ENCODE measurements around the gene MGMT. TPM values are rescaled to one million over a fixed set of nuclear protein-coding genes. Genes with fewer than 3 reads are reported as not detected.

MGMT gene
- total RNA-seq, 2 experiments from 2014 or later: 9.0 to 9.6 TPM

DNA sequence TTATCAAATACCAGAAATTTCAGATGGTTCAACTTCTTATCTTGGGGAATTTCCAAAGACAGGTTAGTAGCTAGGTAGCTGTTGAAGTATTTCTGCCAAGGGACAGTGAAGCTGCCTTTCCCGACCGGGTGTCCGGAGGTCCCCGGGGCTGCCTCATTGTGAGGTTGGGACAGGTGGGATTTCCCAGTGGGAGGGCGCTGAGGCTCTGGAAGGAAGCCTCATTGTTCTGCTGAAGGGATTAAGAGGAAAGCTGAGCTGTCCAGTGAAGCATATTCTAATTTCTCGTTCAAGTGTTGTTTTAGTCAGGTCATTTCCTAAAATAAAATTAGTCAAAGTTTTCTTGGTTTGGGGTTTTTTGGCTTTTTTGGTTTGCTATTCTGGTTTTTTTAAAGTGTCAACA lies 244.2 kb downstream of the MGMT start:
- H3K4me1 ChIP-seq (ENCODE audit: insufficient read depth, low read length): no peaks in the 10 kb centered on the region
- intact Hi-C loops (cut with DNase I, micrococcal nuclease): no loop called here
- Mint-ChIP-seq H3K9me3 (no peaks in the 10 kb centered on the region), H3K27ac (no peak overlapping the region), H3K4me1 (ENCODE audit: low read depth) (no peaks in the 10 kb centered on the region), H3K36me3 (ENCODE audit: low read depth) (peaks cover 73% of the 10 kb centered on the region), H3K27me3 (no peaks in the 10 kb centered on the region), H3K4me3 (no peak overlapping the region)
- ATAC-seq (ENCODE audit: poor library complexity) (no peak), DNase-seq (no peak)
- H3K4me3 ChIP-seq (ENCODE audit: low read length): no peak overlapping the region
- peaks cover 10% of the 10 kb centered on the region for H3K36me3 ChIP-seq (ENCODE audit: insufficient read depth, low read length)
- POLR2A ChIA-PET: no interaction called here
- H3K9me3 ChIP-seq (ENCODE audit: control insufficient read depth in 1 of 2, insufficient read depth in 1 of 2, low read length in 2 of 2): peaks cover 0 to 17% of the 10 kb centered on the region in 2 experiments
- CTCF ChIA-PET: interaction anchor here (0.5 kb wide), 1 partner anchor 310 kb away, joined by 3 read pairs; no protein-coding TSS in a partner anchor
- no peaks in the 10 kb centered on the region for H3K27me3 ChIP-seq (ENCODE audit: control insufficient read depth in 1 of 2, insufficient read depth in 2 of 2, low read length in 2 of 2)
- TF ChIP-seq, protein P1, sequence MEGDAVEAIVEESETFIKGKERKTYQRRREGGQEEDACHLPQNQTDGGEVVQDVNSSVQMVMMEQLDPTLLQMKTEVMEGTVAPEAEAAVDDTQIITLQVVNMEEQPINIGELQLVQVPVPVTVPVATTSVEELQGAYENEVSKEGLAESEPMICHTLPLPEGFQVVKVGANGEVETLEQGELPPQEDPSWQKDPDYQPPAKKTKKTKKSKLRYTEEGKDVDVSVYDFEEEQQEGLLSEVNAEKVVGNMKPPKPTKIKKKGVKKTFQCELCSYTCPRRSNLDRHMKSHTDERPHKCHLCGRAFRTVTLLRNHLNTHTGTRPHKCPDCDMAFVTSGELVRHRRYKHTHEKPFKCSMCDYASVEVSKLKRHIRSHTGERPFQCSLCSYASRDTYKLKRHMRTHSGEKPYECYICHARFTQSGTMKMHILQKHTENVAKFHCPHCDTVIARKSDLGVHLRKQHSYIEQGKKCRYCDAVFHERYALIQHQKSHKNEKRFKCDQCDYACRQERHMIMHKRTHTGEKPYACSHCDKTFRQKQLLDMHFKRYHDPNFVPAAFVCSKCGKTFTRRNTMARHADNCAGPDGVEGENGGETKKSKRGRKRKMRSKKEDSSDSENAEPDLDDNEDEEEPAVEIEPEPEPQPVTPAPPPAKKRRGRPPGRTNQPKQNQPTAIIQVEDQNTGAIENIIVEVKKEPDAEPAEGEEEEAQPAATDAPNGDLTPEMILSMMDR (IDR thresholded peaks at IDR 0.05): no peak
- no peak overlapping the region for H3K27ac ChIP-seq (ENCODE audit: low read depth in 1 of 2, low read length in 2 of 2)

DNA sequence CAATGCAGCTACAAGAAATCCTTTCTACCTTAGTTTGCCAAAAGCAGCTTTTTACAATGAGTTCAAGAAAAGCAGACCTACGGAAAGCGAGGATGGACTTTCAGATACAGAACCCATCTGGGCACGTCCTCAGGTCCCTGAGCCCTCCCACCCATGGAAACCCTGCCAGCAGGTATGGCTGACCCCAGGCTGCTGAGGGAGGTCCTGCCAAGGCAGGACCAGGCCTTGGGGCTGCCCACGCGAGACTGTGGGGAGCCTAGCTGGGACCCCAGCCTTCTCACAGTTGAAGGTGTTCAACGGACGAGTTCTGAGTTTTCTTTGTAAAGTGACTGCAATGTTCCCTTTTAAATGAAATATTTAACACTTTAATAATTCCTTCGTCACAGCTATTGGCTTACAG lies 245.0 kb downstream of the MGMT start:
- no peak for ATAC-seq (ENCODE audit: poor library complexity)
- H3K27me3 ChIP-seq (ENCODE audit: control insufficient read depth in 1 of 2, insufficient read depth in 2 of 2, low read length in 2 of 2): no peaks in the 10 kb centered on the region
- Mint-ChIP-seq H3K36me3 (ENCODE audit: low read depth) (peaks cover 73% of the 10 kb centered on the region), H3K4me3 (no peak overlapping the region), H3K27ac (no peak overlapping the region), H3K27me3 (no peaks in the 10 kb centered on the region), H3K4me1 (ENCODE audit: low read depth) (no peaks in the 10 kb centered on the region), H3K9me3 (no peaks in the 10 kb centered on the region)
- POLR2A ChIA-PET: interaction anchor here (0.9 kb wide), 1 partner anchor 105 kb away, joined by 3 read pairs; no protein-coding TSS in a partner anchor
- H3K36me3 ChIP-seq (ENCODE audit: insufficient read depth, low read length): peaks cover 10% of the 10 kb centered on the region
- H3K4me3 ChIP-seq (ENCODE audit: low read length): no peak overlapping the region
- CTCF ChIA-PET: no interaction called here
- no peak for DNase-seq
- no peak overlapping the region for H3K27ac ChIP-seq (ENCODE audit: low read depth in 1 of 2, low read length in 2 of 2)
- intact Hi-C loops (cut with DNase I, micrococcal nuclease): no loop called here
- H3K4me1 ChIP-seq (ENCODE audit: insufficient read depth, low read length): no peaks in the 10 kb centered on the region
- H3K9me3 ChIP-seq (ENCODE audit: control insufficient read depth in 1 of 2, insufficient read depth in 1 of 2, low read length in 2 of 2): peaks cover 0 to 10% of the 10 kb centered on the region in 2 experiments
- TF ChIP-seq, protein P1 (IDR thresholded peaks at IDR 0.05): no peak

DNA sequence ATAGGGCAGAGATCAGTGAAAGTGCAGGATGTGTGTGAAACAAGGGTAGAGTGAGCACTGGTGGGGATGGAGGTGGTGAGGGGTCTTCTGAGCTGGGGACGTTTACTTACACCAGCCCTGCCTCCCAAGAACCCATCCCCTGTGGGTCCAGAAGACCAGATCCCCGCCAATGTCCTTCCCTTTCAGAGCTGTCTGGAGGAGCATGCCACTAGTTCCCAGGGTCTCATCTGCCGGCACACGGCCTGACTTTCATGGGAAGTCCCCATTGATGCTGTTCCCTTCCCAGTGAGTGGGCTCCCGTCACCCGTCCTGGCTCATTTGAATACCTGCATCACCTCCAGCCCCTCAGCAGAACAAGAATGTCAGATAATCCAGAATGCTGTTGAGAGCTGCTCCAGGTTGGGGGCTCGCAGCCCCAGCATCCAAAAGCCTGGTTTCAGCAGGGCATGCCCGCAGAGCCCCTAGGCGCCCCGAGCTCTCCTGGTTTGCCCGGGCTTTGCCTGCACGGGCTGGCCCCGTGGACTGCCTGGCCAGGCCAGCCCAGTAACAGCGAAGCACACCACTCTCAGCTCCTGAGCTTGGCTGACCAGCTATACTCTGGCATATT lies 246.7 kb downstream of the MGMT start:
- TF ChIP-seq, protein P1 (IDR thresholded peaks at IDR 0.05): no peak
- Mint-ChIP-seq H3K4me3 (no peak overlapping the region), H3K4me1 (ENCODE audit: low read depth) (no peaks in the 10 kb centered on the region), H3K9me3 (no peaks in the 10 kb centered on the region), H3K27me3 (no peaks in the 10 kb centered on the region), H3K27ac (no peak overlapping the region), H3K36me3 (ENCODE audit: low read depth) (peaks cover 73% of the 10 kb centered on the region)
- ChIA-PET POLR2A (no interaction called here), CTCF (no interaction called here)
- ATAC-seq (ENCODE audit: poor library complexity) (no peak), DNase-seq (no peak)
- Histone ChIP-seq H3K27me3 (ENCODE audit: control insufficient read depth in 1 of 2, insufficient read depth in 2 of 2, low read length in 2 of 2) (no peaks in the 10 kb centered on the region), H3K36me3 (ENCODE audit: insufficient read depth, low read length) (peaks cover 7% of the 10 kb centered on the region), H3K4me1 (ENCODE audit: insufficient read depth, low read length) (no peaks in the 10 kb centered on the region), H3K9me3 (ENCODE audit: control insufficient read depth in 1 of 2, insufficient read depth in 1 of 2, low read length in 2 of 2) (peaks cover 0 to 24% of the 10 kb centered on the region in 2 experiments), H3K4me3 (ENCODE audit: low read length) (no peak overlapping the region), H3K27ac (ENCODE audit: low read depth in 1 of 2, low read length in 2 of 2) (no peak overlapping the region)
- intact Hi-C loops (cut with DNase I, micrococcal nuclease): no loop called here
